ENCODE data around the gene TCF25.

The TCF25 gene

GRCh38 chr16:89905511-89906139 is 32.2 kb downstream of the TCF25 start:
- ChIA-PET POLR2A (ENCODE audit: low non-redundant PET) (no interaction called here), CTCF (interaction anchor here (1.2 kb wide), 1 partner anchor 12 kb away, joined by 4 read pairs; no protein-coding TSS in a partner anchor)
- TF ChIP-seq CTCF (conservative IDR thresholded peaks at IDR 0.05; ENCODE audit: low read depth): no peak
- DNase-seq (ENCODE audit: low spot score): no peak
- peak overlapping the region; percentile 36 for H3K27ac ChIP-seq

GRCh38 chr16:89906140-89907025 is 33.0 kb downstream of the TCF25 start:
- TF ChIP-seq CTCF (conservative IDR thresholded peaks at IDR 0.05; ENCODE audit: low read depth): no peak
- DNase-seq (ENCODE audit: low spot score): no peak
- ChIA-PET CTCF (interaction anchor here (0.6 to 1.2 kb wide), 2 partner anchors 12 to 19 kb away, joined by 3 to 4 read pairs; no protein-coding TSS in a partner anchor), POLR2A (ENCODE audit: low non-redundant PET) (interaction anchor here (0.5 to 2.2 kb wide), 2 partner anchors 16 to 79 kb away, joined by 4 to 16 read pairs; partner anchors contain the start of gene TUBB3)
- H3K27ac ChIP-seq: peak overlapping the region; percentile 36

GRCh38 chr16:89907055-89907814 is 33.8 kb downstream of the TCF25 start:
- no peak for TF ChIP-seq CTCF (conservative IDR thresholded peaks at IDR 0.05; ENCODE audit: low read depth)
- ChIA-PET POLR2A (ENCODE audit: low non-redundant PET) (interaction anchor here (2.2 kb wide), 1 partner anchor 15 kb away, joined by 16 read pairs; the partner anchor contains the start of gene TUBB3), CTCF (no interaction called here)
- peak overlapping the region; percentile 36 for H3K27ac ChIP-seq
- DNase-seq (ENCODE audit: low spot score): no peak

- no peak for DNase-seq (ENCODE audit: low spot score)
- CTCF ChIA-PET: interaction anchor here (0.6 kb wide), 3 partner anchors 11 to 176 kb away, joined by 4 to 7 read pairs (median 5); no protein-coding TSS in a partner anchor
- no peak for TF ChIP-seq CTCF (conservative IDR thresholded peaks at IDR 0.05; ENCODE audit: low read depth)
These were observed 34.8 kb downstream of the TCF25 start for GRCh38 chr16:89908236-89908635.

GRCh38 chr16:89909777-89910716 is 36.7 kb downstream of the TCF25 start:
- ChIA-PET CTCF (interaction anchor here (0.5 to 2.0 kb wide), 13 partner anchors 9 to 100 kb away, joined by 3 to 8 read pairs (median 4); partner anchors contain the start of genes MC1R and TUBB3), POLR2A (ENCODE audit: low non-redundant PET) (no interaction called here)
- H3K27ac ChIP-seq: peak overlapping the region; percentile 59
- TF ChIP-seq CTCF (conservative IDR thresholded peaks at IDR 0.05; ENCODE audit: low read depth): peak; percentile 87
- peak; percentile 63 for DNase-seq (ENCODE audit: low spot score)

More at GRCh38 chr16:89908236-89908635, 34.8 kb downstream of the TCF25 start:
- POLR2A ChIA-PET (ENCODE audit: low non-redundant PET): interaction anchor here (1.1 to 2.2 kb wide), 2 partner anchors 10 to 14 kb away, joined by 4 to 16 read pairs; partner anchors contain the start of genes MC1R and TUBB3
- no peak overlapping the region for H3K27ac ChIP-seq
